MM.1S (cell line): ENCODE data around the gene ESR2.

Source experiments
- DNase-seq: peaks from one replicate; pipeline ENCODE4 v3.0.0-alpha.2; 2015
- H2AFZ ChIP-seq: fragments of 300-600 bp; sonication (generic); 2 replicates; pipeline ENCODE4 v1.6.0; 2016; ENCODE audit warnings: antibody characterized with exemption, low read length
- H3F3A ChIP-seq: fragments of 300-600 bp; sonication (generic); 2 replicates; pipeline ENCODE4 v1.6.1; 2016; ENCODE audit warnings: mild to moderate bottlenecking, antibody characterized with exemption, low read length, moderate library complexity, mixed read lengths; ENCODE audit not compliant: insufficient read depth
- H3K27ac ChIP-seq: fragments of 300-600 bp; sonication (generic); 2 replicates; pipeline ENCODE4 v1.5.1; 2016; ENCODE audit warnings: mild to moderate bottlenecking, low read length
- H3K27me3 ChIP-seq: fragments of 300-600 bp; sonication (generic); replicated peaks from 2 replicates; pipeline ENCODE4 v1.6.0; 2016; ENCODE audit warnings: low read length; ENCODE audit not compliant: insufficient read depth
- H3K36me3 ChIP-seq: fragments of 300-600 bp; sonication (generic); replicated peaks from 2 replicates; pipeline ENCODE4 v1.6.1; 2016; ENCODE audit warnings: mild to moderate bottlenecking, low read length, mixed read lengths; ENCODE audit not compliant: insufficient read depth
- H3K4me1 ChIP-seq: fragments of 300-600 bp; sonication (generic); 2 replicates; pipeline ENCODE4 v1.6.1; 2016; ENCODE audit warnings: low read length, mixed read lengths
- H3K4me2 ChIP-seq: fragments of 300-600 bp; sonication (generic); 2 replicates; pipeline ENCODE4 v1.6.0; 2016; ENCODE audit warnings: low read depth, low read length
- H3K4me3 ChIP-seq: fragments of 300-600 bp; sonication (generic); 2 replicates; pipeline ENCODE4 v1.5.1; 2016; ENCODE audit warnings: low read length, mixed read lengths
- H3K79me2 ChIP-seq: fragments of 300-600 bp; sonication (generic); 2 replicates; pipeline ENCODE4 v1.6.1; 2016; ENCODE audit warnings: mixed run types, low read length, mixed read lengths
- H3K9ac ChIP-seq: fragments of 300-600 bp; sonication (generic); 2 replicates; pipeline ENCODE4 v1.6.1; 2016; ENCODE audit warnings: low read length, mixed read lengths
- H3K9me2 ChIP-seq: fragments of 300-600 bp; sonication (generic); replicated peaks from 2 replicates; pipeline ENCODE4 v1.6.1; 2016; ENCODE audit warnings: mild to moderate bottlenecking, low read length, mixed read lengths; ENCODE audit not compliant: insufficient read depth
- H3K9me3 ChIP-seq: fragments of 300-600 bp; sonication (generic); replicated peaks from 2 replicates; pipeline ENCODE4 v1.6.1; 2016; ENCODE audit warnings: mild to moderate bottlenecking, low read length, mixed read lengths; ENCODE audit not compliant: insufficient read depth
- H4K20me1 ChIP-seq: fragments of 300-600 bp; sonication (generic); 2 replicates; pipeline ENCODE4 v1.6.1; 2016; ENCODE audit warnings: mild to moderate bottlenecking, low read length, moderate library complexity, mixed read lengths; ENCODE audit not compliant: insufficient read depth
- EZH2 ChIP-seq: fragments of 300-600 bp; sonication (generic); optimal IDR thresholded peaks from 2 replicates; pipeline ENCODE3; 2017; ENCODE audit warnings: low read depth, mild to moderate bottlenecking, antibody characterized with exemption, low read length, mixed read lengths
- EZH2phosphoT487 ChIP-seq: fragments of 300-600 bp; sonication (generic); IDR thresholded peaks from 2 replicates; pipeline ENCODE4 v1.6.1; 2018; ENCODE audit warnings: antibody characterized with exemption, low read length
- TF ChIP-seq, protein P1 (sequence below): fragments of 300-600 bp; sonication (generic); IDR thresholded peaks from 2 replicates; pipeline ENCODE4 v1.5.1; 2016; ENCODE audit warnings: antibody characterized with exemption, low read length, mixed read lengths

Gene ESR2

DNA sequence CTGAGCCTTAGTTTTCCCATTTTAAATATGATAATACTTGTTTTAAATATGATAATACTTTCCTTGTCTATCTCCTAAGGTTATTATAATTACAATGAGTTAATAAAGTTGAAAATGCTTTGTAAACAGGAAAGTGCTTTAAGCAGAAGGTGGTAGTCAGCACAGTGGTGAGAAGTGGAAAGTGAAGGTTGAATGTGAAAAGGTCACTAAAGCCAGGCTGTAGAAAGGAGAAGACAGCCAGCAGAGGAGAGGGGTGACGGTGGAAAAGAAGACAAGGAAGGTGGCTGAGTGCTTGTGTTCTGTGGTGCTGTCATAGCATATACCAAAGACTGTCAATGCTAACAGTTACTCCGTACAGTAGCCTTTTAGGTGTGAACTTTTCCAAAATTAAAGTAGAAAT lies 117.8 kb downstream of the ESR2 start:
- no peaks in the 10 kb centered on the region for H3K9me2 ChIP-seq
- no peak overlapping the region for H3K9ac ChIP-seq
- no peak overlapping the region for H2AFZ ChIP-seq
- no peak overlapping the region for H3K4me2 ChIP-seq
- H3K27ac ChIP-seq, result no peak overlapping the region
- no peaks in the 10 kb centered on the region for H3F3A ChIP-seq
- no peaks in the 10 kb centered on the region for H3K9me3 ChIP-seq
- no peaks in the 10 kb centered on the region for H3K79me2 ChIP-seq
- H3K27me3 ChIP-seq, result no peaks in the 10 kb centered on the region
- TF ChIP-seq, protein P1, sequence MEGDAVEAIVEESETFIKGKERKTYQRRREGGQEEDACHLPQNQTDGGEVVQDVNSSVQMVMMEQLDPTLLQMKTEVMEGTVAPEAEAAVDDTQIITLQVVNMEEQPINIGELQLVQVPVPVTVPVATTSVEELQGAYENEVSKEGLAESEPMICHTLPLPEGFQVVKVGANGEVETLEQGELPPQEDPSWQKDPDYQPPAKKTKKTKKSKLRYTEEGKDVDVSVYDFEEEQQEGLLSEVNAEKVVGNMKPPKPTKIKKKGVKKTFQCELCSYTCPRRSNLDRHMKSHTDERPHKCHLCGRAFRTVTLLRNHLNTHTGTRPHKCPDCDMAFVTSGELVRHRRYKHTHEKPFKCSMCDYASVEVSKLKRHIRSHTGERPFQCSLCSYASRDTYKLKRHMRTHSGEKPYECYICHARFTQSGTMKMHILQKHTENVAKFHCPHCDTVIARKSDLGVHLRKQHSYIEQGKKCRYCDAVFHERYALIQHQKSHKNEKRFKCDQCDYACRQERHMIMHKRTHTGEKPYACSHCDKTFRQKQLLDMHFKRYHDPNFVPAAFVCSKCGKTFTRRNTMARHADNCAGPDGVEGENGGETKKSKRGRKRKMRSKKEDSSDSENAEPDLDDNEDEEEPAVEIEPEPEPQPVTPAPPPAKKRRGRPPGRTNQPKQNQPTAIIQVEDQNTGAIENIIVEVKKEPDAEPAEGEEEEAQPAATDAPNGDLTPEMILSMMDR, result no peak
- TF ChIP-seq EZH2 (no peak), EZH2phosphoT487 (no peak)
- H3K4me3 ChIP-seq, result no peak overlapping the region
- H3K36me3 ChIP-seq, result no peaks in the 10 kb centered on the region
- no peak for DNase-seq
- no peaks in the 10 kb centered on the region for H3K4me1 ChIP-seq
- H4K20me1 ChIP-seq, result no peaks in the 10 kb centered on the region

DNA sequence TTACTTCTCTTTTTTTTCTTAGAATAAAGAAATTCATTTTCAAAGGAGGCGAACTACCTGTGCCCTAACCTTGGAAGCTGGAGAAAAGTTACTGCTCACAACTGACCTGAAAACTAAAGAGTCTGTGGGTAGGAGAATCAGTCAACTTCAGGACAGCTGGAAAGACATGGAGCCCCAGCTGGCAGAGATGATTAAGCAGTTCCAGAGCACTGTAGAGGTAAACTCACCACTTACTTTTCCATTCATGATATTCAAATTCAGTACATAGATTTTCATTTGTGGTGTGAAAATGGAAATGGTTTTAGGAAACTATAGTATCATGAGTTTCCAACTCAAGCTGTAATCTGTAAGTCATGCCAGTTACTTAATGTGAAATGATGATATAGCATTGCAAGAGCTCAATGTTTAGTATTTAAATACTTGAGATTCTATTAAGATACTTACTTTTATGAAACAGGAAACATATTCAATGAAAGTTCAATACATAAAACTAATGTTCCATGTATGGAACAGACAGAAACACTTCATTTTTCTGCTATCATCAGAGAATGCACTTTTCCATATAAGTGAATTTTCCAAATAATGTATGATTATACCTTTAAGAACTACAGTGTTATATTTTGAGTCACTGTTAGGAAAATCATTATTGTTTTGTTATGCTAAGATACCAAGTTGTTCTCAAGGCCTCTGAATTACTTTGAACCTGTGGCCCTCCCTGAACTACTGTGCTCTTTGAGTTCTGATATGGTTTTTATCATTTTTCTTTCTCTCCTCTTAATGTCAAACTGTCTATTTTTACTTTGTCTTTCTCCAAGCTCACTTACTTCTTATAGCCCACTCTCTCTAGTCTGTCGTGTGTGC lies 119.0 kb downstream of the ESR2 start:
- Histone ChIP-seq H3K27ac (no peak overlapping the region), H3K9me2 (no peaks in the 10 kb centered on the region), H3K4me3 (no peak overlapping the region), H2AFZ (no peak overlapping the region), H3K27me3 (no peaks in the 10 kb centered on the region), H3K4me1 (no peaks in the 10 kb centered on the region), H3K4me2 (no peak overlapping the region), H3K36me3 (no peaks in the 10 kb centered on the region), H4K20me1 (no peaks in the 10 kb centered on the region), H3K79me2 (no peaks in the 10 kb centered on the region), H3F3A (no peaks in the 10 kb centered on the region), H3K9ac (no peak overlapping the region), H3K9me3 (no peaks in the 10 kb centered on the region)
- TF ChIP-seq, protein P1, result no peak
- TF ChIP-seq EZH2 (no peak), EZH2phosphoT487 (no peak)
- DNase-seq, result no peak

DNA sequence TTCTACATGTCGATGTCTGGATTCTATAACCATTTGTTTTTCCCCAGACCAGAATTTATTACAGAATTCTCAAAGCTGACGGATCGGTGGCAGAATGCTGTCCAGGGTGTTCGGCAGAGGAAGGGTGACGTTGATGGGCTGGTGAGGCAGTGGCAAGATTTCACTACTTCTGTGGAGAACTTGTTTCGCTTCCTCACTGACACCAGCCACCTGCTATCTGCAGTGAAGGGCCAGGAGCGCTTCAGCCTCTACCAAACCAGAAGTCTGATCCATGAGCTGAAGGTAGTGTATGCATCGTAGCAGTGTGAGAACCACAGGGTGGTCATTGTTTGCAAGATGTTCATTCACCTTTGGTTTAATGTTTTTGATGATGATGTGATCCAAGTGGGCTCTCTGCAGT lies 124.0 kb downstream of the ESR2 start:
- TF ChIP-seq, protein P1, result no peak
- TF ChIP-seq EZH2, result no peak
- no peak for TF ChIP-seq EZH2phosphoT487
- no peak overlapping the region for H3K27ac ChIP-seq
- no peaks in the 10 kb centered on the region for H4K20me1 ChIP-seq
- H3K27me3 ChIP-seq, result no peaks in the 10 kb centered on the region
- H3K9me2 ChIP-seq, result no peaks in the 10 kb centered on the region
- H3K36me3 ChIP-seq, result no peaks in the 10 kb centered on the region
- H3K4me3 ChIP-seq, result no peak overlapping the region
- no peaks in the 10 kb centered on the region for H3K79me2 ChIP-seq
- H3K4me2 ChIP-seq, result no peak overlapping the region
- no peak overlapping the region for H3K9ac ChIP-seq
- H3K9me3 ChIP-seq, result no peaks in the 10 kb centered on the region
- no peaks in the 10 kb centered on the region for H3F3A ChIP-seq
- H2AFZ ChIP-seq, result no peak overlapping the region
- no peaks in the 10 kb centered on the region for H3K4me1 ChIP-seq
- no peak for DNase-seq
